Measurements from ENCODE around the gene FGD1.

FGD1 gene

GRCh38 chrX:54470054-54470760, 25.8 kb downstream of the FGD1 start:
- DNase-seq, result no peak

DNA sequence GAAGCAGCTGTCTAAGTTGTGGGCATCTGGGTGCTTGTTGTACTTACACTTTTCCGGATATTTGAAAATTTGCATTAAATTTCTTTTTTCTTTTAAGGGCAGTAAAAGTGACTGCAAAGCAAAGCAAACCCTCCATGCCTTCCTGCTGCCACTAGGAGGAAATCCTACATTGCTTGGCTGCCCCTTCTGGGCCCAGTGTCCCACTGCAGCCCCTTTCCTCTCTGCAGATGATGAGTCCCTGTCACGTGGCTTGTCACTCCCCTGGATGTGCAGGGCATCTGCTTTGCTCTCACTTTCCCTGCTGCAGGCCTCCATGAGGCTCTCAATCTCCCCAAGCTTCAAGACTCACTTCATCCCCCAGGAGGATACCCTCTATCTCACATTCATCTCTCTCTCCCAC, 43.1 kb downstream of the FGD1 start:
- peak; percentile 30 for DNase-seq

DNA sequence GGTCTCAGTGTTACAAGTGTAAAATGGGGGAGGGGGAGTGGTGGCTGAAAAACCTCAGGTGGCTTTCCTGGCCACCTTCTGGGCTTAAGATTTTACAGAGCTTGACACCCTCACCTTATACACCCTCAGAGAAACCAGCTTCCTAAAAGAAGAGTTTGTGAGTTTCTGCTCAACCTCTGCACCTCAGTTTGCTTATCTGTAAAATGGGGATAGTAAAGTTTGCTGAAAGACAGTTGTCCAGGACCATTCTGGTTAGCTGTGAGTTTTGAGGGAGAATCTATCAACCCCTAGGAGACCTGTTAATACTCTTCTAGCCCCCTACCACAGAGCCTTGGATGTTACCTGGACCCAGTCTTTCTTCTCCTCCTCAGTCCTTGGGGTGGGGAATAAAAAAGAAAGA, 46.1 kb downstream of the FGD1 start:
- DNase-seq, result no peak

DNA sequence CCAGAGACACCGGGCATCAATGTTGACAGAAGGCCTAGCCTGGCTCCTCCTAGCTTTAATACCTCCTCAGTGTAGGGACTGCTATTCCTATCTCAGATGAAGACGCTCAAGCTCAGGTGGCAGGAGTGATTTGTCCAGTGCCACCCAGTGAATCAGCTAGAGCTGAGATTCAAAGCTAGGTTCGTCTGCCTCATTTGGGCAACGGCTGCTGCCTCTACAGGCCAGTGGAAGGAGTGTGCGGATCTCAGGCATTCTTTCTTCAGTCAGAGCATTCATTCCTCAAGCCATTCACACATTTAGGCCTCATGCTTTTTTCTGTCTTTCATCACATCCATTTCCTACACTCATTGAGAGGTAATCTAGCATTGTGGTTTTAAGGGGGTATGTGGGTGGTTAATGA, 48.6 kb downstream of the FGD1 start:
- peak; percentile 6 for DNase-seq

DNA sequence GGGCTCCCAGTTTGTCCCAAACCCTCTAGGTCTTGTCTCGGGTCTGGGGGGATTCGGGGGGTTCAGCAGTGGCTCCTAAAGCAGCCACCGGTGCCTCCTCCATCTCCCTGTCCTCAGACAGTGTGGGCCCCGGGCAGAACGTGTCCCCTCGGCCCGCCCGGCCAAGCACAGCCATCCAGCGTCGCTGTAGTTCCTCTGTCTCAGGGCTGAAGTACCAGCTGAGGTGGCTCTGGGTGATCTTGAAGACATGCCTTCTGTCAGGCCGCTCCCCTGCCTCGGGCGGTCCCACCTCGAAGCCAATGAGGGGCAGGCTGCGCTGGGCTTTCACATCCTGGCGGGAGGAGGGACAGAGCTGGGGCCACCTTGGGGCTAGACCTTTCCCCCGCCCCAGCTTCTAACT, 50.0 kb downstream of the FGD1 start:
- no peak for DNase-seq

GRCh38 chrX:54444752-54445151, 51.3 kb downstream of the FGD1 start:
- no peak for DNase-seq

DNA sequence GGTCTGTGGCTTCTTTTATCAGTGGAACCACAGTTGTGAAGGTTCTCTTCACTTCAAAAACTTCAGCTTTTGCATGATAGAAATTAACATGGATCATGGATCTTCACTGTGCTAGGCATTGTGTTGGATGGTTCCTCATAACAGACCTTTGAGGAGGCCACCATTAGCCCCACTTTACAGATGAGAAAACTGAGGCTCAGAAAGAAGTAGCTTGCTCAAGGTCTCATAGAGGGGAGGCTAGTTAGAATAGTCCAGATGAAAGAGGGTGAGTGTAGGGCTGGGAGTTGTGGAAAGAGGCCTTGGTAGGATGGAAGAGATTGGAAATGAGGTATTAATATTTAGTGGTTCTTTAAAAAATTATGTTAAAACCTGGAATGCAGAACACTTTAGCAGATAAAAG, 53.2 kb downstream of the FGD1 start:
- DNase-seq, result no peak

- peak; percentile 87 for DNase-seq
Observed at GRCh38 chrX:54439960-54440871, 55.8 kb downstream of the FGD1 start, which contains the start of gene TSR2. TSR2 (plus strand) TSS chrX:54440404; CDS start chrX:54440422, 18 bp downstream.

- DNase-seq, result no peak
Observed at GRCh38 chrX:54435121-54435520, 60.9 kb downstream of the FGD1 start.

GRCh38 chrX:54430519-54430918, 65.5 kb downstream of the FGD1 start:
- DNase-seq, result no peak

DNA sequence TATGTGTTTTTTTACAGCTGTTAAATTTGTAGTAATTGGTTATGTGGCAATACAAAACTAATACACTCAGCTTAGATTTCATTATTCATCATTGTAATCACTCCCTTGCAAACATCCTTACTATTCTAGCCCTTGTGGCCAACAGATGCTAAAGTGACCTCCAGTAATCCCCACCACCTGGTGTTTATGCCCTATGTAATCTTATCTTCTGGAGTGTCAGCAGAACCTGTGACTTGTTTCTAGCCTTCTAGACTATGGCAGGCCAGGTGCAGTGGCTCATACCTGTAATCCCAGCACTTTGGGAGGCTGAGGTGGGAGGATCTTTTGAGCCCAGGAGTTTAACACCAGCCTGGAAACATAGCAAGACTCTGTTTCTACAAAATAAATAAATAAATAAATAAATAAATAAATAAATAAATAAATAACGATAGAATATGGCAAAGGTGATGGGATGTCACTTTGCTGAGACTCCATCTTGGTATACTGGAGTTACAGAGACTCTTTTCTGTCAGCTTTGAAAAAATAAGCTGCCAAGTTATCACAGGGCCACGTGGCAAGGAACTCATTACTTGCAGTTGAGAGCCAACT, 68.1 kb downstream of the FGD1 start:
- no peak for DNase-seq

- DNase-seq, result no peak
Observed at GRCh38 chrX:54423161-54423888, 72.7 kb downstream of the FGD1 start.

DNA sequence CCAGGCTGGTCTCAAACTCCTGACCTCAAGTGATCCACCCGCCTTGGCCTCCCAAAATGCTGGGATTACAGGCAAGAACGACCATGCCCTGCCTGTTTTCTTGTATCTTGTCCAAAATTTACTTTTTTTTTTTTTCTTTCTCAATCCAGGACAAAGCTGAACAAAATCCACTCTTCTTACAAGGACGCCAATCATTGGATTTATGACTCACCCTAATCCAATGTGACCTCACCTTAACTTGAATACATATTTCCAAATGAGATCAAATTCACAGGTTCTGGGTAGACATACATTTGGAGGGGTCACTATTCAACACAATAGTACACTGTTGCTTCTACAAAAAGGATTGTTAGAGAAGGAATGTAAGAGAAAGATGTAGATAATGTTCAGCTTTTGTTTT, 73.9 kb downstream of the FGD1 start:
- DNase-seq, result no peak

DNA sequence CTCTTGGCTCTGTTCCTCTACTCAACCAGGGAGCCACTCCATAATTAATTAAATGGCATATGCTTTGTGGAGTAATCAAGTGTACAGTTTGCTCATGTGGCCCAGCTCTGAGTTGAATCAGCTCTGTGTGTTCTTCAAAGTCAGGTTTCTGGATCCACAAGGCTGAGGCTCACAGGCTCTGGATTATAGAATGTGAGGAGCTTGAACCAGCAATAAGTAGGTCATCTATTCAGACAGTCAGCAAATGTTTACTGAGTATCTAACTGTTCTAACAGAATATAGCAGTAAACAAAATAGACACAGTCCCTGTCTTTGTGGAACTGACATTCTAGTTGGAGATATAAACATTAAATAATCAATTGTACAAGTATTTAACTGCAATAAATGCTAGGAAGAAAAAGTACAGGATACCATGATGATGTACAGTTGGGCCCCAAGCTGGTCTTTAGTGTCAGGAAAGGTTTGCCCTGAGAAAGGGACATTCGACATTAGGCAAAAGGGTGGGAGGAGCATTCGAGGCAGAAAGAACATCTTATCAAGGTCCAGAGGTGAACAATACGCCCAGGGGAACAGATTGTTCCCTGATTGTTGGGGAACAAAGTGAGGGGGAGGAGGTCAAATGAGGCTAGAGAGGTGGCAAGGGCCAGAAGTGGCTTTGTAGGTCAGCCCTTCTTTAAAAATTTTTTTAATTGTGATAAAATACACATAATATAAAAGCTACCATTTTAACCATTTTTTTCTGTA, 76.3 kb downstream of the FGD1 start:
- no peak for DNase-seq

GRCh38 chrX:54416965-54417364, 79.1 kb downstream of the FGD1 start:
- no peak for DNase-seq

DNA sequence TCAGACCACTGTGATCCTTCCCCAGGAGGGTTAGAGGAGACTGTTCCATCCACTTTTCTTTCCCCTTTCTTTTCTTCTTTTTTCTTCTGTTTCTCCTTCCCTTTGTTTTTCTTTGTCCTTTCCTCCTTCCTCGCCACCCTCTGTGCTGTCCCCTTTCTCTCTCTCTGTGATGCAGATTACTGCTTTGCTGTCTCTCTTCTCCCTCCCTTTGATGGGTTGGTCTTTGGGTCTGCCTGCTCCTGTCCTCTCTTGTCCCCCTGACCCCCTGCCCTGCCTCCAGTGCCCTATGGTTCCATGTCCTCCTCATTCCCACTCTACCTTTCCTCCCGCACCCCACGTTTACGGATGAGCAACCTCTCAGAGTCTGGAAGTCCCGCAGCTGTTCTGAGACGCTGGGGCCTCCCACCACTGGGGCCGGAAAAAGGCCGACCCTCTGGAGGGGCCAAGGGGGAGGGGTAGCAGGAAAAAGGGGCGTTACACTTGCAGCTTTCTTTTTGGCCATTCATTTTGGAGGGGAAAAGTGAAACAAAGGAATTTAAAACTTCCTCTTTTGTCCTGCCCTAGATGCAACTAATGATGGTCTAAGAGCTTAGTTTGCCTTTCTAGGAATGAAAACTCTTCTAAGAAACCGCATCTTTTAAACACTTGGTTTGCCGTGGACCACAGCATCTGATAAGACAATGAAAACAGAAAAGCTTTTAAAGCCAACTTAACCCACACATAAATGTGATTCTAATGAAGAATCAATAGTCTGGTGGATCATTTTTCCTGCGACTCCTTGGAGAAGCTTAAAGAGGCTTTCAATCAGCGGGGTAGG, 80.3 kb downstream of the FGD1 start:
- no peak for DNase-seq

DNA sequence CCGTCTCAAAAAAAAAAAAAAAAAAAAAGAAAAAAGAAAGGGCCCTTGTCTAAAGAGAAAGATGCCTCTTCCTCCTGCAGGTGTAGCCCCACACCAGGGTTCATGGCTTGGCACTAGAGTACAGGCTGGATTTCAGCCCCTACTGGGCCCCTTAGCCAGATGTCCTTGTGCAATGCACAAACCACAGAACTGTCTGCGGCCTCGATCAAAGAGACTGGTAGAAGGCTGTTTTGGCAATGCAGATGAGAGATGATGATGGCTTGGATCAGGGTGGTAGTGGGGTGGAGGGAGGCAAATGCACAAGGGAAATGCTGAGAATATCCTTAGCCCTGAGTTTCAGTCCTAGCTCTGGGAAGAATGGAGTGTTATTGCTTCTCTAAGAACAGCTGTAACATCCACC, 82.3 kb downstream of the FGD1 start:
- DNase-seq, result peak; percentile 6

- DNase-seq, result no peak
Observed at GRCh38 chrX:54411732-54412131, 84.3 kb downstream of the FGD1 start.

DNA sequence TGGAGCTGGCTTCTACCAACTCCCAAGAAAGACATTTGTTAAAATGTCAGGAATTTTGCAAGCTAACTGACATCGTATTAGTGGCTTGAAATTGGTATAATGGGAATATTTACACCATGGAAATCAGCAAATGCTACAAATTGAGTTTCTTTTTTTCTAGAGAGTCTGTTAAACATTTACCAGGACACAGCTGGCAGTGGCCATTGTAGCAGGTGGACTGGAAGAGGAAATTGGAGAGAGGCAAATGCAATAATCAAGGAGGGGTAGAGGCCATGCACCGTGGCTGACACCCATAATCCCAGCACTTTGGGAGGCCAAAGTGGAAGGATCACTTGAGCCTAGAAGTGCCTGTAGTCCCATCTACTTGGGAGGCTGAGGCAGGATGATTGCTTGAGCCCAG, 88.8 kb downstream of the FGD1 start:
- DNase-seq, result no peak

GRCh38 chrX:54397113-54397512, 98.9 kb downstream of the FGD1 start:
- DNase-seq, result no peak

All from fibroblast of skin of right biceps (primary cell).